Renal cortex interstitium (tissue), 11 donors: Measurements from ENCODE around the gene TNFRSF8. TPM values are rescaled to one million over a fixed set of nuclear protein-coding genes. Genes with fewer than 3 reads are reported as not detected.

Source experiments
- DNase-seq, 11 donors: peaks; one replicate each; pipeline ENCODE4 v3.0.0-alpha.2; 2013; ENCODE audit warnings: low read depth in 9 of 11, low spot score in 4 of 11; ENCODE audit errors: extremely low read depth in 1 of 11
- polyA plus RNA-seq, 3 donors: library from polyadenylated mRNA; unstranded; fragments of 120-200 nt; gene quantifications; one replicate each; pipeline ENCODE4 v1.2.1, GENCODE V29; 2013; ENCODE audit not compliant: insufficient read length in 3 of 3

The TNFRSF8 gene
- polyA plus RNA-seq, 3 donors = 0.32 to 0.55 (median 0.44) TPM

DNA sequence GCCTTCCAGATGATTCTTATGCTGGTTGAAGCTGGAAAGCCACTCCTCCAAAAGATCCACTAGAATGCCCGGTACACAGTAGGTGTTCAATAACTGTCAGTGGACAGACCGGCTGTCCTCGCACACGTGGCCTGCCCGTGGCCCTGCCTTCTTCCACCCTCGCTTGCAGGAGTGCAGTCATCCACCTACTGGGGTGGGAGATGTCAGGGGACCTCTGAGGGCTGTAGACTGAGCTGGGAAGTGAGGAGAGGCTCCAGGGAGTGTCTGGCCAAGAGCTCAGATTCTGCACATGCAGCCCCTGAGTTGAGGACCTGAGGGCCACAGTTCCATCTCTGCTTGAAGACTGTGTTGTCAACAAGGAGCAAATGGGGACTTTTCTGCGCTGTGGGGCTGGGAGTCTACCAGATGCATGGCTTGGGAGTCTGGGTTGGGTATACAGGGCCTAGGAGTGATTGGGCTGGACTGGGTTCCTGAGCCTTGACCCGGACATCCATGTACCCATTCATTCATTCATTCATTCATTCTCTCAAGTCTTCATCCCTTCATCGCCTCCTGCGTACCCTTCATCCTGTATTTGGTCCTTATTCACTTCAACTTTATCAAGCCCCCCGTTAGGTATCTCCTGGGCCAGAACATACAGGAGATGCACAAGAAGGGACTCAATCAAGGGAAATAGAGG, 99.5 kb downstream of the TNFRSF8 start:
- DNase-seq = no peak

DNA sequence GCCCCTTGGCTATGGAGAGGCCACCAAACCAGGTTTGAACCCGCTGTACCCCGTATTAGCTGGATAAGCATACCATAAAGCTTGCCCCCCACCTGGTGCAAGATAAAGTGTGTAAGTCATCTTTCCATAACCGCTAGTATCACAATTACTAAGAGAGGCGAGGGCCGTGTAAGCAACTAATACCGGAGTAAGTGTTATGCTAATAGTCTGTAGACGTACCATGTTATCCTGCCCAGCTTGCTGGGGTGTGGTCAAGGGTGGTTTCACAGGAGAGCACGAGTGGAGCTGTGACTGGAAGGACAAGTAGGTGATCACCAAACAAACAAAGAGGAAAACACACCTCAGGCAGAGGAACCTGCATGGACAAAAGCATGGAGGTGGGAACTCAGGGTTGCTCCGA, 100.1 kb downstream of the TNFRSF8 start:
- no peak for DNase-seq

DNA sequence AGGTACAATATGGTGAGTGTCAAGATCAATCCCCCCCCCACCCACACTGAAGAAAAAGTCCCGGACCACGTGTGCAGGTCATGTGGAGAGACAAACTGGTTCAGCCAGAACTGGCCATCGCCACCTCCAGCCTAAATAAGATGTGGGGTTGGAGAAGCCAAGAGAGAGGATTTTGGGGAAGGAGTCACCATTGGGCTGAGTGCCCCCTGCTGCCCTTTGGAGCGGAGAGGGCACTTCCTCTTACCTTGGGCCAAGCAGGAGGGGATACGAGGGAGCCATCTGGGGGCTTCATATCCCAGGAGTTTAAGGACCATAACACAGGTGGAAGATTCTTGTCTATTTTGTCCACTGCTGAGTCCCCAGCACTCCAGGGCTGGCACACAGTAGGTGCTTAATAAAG, 101.1 kb downstream of the TNFRSF8 start:
- no peak for DNase-seq

DNA sequence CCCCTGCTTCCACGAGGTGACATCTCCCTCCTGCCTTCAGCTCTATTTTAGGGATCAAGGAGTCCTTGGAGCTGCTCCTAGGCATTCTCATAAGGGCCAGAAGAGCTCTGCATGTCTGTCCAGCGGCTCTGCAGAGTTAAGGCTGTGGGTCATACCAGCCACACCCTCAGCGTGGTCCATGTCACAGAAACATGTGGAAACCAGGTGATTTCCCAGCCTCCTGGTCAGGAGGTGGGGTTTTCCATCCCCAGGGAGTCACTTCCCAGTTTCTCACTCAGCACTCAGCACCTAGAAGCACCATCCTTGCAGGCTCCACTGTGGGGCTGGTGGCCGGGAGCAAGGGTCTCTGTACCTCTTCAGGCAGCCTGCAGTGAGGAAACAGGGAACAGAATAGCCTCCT, 102.2 kb downstream of the TNFRSF8 start:
- DNase-seq = no peak

DNA sequence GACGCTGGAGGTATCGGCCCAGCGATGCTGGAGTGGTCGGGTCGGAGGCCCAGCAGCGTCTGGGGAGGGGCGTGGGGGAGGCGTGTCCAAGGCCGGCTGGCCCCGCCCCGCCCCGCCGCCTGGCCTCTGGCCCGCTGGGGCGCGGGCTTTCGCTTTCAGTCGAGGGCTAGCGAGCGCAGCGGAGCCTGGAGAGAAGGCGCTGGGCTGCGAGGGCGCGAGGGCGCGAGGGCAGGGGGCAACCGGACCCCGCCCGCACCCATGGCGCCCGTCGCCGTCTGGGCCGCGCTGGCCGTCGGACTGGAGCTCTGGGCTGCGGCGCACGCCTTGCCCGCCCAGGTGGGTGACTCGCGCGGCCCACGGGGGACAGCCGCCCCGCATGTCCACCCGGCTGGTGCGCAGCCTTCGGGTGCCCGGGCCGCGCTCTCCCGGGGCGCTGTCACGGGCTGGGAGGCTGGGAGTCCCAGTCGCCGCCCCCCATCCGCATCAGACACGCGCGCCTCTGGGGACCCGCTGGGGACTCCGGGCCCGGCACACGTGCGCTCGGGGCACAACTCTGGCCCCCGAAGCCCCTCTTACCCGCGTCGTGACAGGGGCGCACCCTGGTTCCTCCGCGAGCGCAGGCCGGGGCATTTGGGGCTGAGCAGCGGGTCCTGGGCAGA, 103.9 kb downstream of the TNFRSF8 start, which contains the start of gene TNFRSF1B:
Gene TNFRSF1B, plus strand, starts transcription at position 158 of the 659 bp plus-strand sequence. Its CDS starts 101 bp downstream, at position 259.
- DNase-seq = no peak

DNA sequence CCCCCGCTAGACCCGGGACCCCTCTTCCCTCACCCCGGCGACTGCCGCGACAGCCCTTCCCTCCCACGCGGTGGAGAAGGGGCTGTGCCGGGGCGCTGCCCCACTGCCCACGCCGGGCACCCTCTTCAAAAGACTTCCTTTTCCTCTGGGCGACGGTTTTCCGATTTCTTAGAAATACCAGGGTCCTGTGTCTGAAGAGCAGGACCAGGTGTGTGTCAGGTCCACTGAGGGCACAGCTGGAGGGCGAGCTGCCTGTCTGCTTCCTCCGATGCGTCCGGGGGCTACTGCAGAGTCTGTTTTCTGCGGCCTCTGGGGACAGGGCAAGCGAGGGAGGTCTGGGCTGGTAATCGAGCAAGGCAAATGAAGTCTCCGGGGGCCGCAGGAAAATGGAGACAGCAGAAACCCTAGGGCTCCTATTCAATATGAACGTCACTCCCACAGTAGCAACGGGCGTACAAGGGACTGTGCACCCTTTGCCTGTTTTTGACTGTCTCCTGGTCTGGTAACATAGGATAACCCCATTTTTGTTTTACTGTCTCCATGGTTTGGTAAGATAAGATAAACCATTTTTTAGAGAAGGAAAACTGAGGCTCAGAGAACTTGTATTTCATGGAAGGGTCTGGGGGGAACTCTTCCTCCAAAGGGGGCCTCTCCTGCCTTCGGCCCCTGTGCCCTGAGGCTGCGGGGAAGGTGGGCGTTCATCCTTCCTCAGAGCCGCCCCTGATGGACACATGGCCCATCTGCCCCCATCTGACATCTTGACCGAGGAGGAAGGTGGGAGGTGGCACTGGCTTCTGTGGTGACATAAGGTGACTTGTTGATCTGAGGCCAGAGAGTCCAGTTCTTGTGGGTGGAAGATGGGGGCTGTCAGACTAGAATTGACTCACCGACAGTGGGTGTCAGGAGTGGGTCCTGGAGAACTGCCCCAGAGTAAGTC, 104.7 kb downstream of the TNFRSF8 start:
- no peak for DNase-seq

DNA sequence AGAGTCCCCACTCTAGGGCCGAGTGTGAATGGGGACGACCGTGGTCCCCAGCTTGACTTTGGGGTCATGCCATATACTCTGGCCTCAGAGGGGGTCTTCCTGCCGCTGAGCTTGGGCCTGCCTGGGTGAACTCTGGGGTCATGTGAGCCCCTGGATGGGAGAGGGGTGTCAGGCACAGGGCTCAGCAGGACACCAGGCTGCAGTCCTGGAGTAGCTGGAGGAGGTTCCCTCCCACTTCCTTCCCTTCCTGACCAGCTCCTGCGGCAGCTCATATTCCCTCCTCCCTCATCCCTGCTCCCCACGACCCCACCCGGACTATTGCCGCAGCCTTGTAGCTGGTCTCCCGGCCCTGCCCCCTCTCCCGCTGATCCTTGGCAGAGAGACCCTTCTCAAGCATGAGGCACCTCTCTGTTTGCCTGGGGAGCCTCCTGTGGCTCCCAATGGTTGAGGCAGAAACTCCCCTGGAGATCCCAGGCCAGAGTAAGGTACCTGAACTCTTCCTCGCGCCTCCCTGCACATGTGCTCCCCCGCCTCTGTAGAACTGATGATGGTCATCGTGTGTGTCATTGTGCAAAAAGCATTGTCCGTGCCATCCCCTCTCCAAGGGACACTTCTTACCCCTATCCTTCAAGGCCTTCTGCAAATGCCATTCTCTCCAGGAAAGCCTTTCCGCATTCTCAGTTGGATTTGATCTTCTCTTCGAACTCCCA, 105.5 kb downstream of the TNFRSF8 start:
- no peak for DNase-seq

DNA sequence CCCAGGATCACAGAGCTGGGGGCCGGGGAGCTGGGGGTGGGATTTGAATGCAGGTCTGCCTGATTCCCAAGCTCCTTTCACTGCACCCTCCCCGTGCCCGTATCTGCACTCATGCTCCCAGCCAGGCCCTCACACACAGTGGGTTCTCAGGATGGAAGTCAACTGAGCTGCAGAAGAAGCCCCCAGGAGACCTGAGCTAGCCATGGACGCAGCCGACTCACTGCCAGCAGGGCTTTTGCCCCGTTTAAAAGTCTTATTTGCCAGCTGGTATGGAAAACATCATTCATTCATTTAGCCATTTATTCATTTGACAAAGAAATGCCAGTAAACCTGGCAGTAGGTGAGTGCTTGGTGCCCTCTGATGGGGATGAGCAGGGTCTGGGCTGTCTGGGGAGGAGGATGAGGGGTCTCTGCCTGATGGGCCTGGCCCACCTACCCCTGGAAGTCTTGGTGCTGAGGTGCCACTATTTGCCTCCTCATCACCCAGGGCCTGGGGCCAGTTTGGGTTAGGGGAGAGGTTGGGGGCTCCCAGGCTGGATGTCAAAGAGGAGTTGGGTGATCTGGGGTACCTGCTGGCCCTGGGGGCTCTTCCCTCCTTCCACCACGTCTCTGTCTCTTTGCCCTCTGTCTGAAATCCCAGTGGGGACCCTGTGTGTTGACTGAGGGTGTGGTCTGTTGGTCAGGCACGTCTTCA, 106.5 kb downstream of the TNFRSF8 start:
- no peak for DNase-seq

DNA sequence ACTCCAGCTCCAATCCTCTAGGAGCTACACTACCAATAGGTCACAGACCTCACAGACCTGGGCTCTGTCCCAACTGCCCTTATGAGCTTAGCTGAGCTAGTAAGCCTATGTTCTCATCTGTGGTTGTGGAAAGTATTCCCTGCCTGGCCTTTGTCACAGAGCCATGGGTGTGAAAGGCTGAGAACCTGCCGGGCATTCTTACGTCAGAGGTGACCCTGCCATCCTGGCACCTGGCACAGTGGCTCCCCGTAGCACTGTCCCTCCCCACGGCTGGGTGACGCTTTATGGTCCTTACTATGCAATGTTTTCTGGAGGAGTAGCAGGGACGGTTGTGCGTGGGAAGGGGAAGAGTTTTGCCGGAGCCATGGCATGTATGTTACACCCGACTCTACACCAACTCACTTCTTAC, 107.2 kb downstream of the TNFRSF8 start:
- no peak for DNase-seq

DNA sequence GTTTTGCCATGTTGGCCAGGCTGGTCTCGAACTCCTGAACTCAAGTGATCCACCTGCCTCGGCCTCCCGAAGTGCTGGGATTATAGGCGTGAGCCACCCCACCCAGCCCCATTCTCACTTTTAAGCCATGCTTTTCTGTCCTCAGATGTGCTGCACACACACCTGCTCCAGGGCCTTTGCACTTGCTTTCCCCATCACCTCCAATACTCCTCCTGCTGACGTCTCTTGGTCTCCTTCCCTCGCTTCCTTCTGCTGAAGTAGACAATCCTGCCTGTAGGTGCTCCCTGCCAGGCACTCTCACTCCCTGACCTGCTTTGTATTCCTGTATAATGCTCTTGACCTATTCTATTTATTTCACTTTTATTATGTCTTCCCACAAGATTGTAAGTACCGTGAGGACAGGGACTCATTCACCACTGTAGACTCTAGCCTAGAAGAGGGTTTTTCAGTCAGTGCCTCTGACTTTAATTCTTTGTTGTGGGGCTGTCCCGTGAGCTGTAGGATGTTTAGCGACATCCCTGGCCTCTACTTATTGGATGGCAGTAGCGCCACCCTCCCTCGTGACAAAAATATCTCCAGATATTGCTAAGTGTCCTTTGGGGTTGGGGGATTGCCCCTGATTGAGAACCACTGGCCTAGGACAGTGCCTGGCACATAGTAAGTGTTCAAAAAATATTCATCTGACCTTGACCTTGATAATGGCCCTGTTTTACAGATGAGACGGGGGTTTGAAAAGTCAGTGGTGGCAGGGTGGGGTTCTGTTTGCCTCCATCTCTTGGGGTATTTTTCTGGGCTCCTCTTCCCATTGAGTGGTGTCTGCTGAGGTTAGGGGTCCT, 108.3 kb downstream of the TNFRSF8 start:
- no peak for DNase-seq

DNA sequence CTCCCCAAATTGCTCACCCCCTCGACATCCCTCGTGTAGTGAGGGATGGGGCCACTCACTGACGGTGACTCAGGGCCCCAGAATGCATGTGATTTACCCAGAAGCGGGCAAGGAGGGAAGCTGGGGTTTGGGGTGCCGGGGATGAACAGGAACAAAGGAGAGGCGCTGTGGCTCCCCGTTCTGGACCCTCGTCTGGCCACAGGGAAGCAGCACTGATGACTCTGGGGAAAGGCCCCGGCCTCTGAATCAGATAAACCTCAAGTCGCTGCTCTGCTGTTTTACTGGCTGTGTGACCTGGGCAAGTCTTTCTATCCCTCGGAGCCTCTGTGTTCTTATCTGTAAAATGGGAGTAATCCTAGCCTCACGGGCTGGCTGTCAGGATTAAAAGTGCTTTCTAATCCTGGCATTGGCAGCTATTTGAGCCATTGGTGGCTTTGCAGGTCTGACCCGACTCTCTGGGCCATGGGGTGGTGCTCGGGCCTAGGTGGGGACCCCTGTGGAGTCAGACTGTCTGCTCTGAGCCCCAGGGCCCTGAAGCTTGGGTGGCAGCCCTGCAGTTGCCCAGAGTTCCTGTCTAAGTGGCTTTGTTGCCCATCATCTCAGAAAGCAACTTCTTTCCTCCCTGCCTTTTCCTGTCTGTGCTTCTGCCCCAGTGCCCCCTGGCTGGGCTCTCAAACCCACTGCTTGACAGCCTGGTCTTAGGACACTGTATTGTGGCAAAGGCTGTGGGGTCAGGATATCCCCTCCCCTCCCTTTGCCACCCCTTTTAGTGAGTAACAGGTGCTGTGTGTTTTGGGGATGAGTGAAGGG, 109.1 kb downstream of the TNFRSF8 start:
- no peak for DNase-seq

DNA sequence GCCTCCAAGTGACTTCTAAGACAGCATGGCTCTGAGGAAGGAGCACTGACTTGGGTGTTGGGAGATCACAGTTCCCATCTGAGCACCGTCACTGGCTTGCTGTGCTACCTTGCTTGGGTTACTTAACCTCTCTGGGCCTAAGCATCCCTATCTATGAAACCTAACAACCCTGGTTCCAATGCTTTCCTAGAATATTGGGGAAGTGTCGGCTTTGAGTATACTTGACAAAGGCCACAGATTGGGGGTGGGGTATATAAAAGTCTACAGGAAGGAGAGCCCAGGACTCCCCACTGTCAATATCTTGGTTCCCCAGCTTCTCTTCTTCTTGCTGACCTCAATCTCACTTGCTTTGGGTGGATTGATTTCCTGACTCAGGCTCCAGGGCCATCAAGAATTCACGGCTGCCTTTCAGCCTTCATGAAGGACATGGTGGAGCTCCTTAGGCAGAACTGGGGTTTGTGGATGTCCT, 110.0 kb downstream of the TNFRSF8 start:
- DNase-seq = no peak

DNA sequence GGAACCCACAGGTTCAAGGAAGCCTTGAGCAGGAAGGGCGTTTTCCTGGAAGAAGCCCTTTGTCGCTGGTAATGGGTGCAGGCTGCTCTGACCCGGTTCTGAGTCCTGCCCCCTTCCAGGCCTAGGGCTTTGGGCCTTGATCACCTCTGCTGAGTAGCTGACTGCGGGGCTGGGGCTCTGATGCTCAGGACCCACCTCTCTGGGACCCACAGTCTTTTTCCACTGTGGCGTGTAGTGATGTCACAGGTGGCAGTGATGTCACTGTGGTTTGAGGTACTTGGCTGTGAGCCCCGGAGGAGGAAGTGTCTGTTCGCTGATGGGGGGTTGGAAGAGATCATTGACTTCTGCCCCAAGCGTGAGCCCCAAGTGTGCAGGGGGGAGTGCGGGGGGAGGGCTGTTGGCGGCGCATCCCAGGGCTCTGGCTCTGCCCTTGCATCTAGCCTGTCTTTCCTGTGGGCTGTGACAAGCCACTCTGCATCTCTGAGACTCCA, 110.6 kb downstream of the TNFRSF8 start:
- no peak for DNase-seq

DNA sequence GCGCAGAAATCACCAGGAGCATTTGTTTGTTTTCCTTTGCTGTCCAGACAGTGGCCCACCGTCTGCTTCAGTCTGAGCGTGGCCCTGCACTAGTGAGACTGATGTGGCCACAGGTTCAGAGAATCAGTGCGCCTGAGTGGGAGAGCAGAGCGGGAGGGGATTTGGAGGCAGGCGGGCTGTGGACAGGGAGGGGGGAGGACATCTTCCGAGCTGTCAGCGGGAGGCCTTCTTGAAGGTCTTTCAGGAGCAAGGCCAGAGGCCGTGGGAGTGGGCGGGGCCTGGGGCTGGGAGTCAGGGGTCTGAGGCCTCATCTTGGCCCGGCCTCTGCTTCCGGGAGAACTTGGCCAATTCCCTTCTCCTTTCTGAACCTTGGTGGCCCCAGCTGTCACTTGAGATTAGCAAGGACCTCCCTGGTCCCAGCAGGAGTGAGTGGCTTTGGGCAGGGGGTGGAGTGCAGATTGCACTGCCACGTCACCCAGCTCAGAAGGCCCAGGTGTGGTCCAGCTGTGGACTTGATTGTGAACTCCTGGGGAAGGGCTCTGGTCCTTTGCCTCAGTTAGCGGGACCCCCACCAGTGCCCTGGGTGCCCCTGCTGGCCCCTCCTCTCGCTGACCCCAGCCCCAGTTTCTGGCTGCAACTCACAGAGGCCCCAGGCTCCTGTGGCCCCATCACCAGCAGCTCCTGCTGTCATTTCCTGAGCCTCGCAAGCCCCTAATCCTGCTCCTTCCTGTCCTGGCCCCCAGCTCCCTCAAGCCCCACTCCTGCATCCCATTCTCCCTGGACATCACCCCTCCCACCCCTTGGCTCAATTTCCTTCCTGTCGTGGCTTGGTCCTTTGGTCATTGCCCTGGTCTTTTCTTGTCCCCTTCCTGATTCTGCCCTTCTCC, 112.1 kb downstream of the TNFRSF8 start:
- no peak for DNase-seq

DNA sequence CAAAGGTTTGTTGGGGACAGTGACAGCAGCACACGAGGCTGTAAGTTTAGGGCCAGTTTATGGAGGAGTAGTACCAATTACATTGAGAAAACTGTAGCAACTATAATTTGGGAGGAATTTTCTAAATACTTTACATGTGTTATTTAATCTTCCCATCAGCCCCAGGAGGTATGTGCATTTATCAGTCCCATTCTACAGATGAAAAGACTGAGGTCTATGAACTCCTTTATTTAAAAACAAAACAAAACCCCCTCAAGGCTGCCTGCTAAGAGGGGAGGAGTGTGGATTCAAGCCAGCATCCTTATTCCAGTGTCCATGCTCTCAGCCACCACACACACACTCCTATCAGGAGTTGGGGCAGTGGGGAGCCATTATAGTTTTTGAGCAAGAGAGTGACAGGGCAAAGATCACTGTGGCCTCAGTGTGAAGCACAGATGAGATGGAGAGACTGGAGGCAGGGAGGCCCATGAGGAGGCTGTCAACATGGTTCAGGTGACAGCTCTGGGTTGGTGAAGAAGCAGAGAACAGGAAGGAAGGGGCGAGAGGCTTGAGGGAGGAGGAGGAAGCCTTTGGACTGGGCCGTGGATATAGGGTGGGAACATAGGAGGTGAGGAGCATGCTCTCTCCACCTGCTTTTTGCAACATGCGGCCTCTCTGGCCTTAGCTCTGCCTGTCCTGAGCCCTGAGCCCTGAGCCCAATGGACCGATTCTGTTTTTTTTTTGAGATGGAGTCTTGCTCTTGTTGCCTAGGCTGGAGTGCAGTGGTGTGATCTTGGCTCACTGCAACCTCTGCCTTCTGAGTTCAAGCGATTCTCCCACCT, 113.4 kb downstream of the TNFRSF8 start:
- no peak for DNase-seq
